DND-41 (cell line): Measurements from ENCODE around the gene KIAA1671.

Experiments
- ATAC-seq: fragments of 200-7000 bp; cut with Tn5 transposase; 3 replicates; pipeline ENCODE4 v1.9.1; 2021; ENCODE audit warnings: low read depth; ENCODE audit not compliant: insufficient read depth
- DNase-seq: peaks from one replicate; pipeline ENCODE4 v3.0.0-alpha.2; 2020
- H2AFZ ChIP-seq: 2 replicates; pipeline ENCODE4 v1.6.0; 2012; ENCODE audit warnings: low read depth, low read length
- H3K27ac ChIP-seq: 2 replicates; pipeline ENCODE4 v1.5.1; 2012; ENCODE audit warnings: low read length, inconsistent platforms
- H3K27me3 ChIP-seq: fragments of 200-600 bp; sonication (generic); 2 replicates; pipeline ENCODE4 v1.6.0; 2012; ENCODE audit warnings: low read length, mild to moderate bottlenecking, inconsistent platforms; ENCODE audit not compliant: insufficient read depth, poor library complexity
- H3K36me3 ChIP-seq: 2 replicates; pipeline ENCODE4 v1.5.1; 2012; ENCODE audit warnings: low read length, inconsistent platforms; ENCODE audit not compliant: insufficient read depth
- H3K4me1 ChIP-seq: 2 replicates; pipeline ENCODE4 v1.5.1; 2012; ENCODE audit warnings: mild to moderate bottlenecking, low read length; ENCODE audit not compliant: insufficient read depth
- H3K4me2 ChIP-seq: 2 replicates; pipeline ENCODE4 v1.6.0; 2012; ENCODE audit warnings: mild to moderate bottlenecking, moderate library complexity, low read length, inconsistent platforms; ENCODE audit not compliant: insufficient read depth
- H3K4me3 ChIP-seq, 2 experiments: fragments of 200-600 bp in 1 of 2; shearing (Covaris generic) in 1 of 2; 2 replicates each; pipeline ENCODE4 v1.5.1; 2012 to 2016; ENCODE audit warnings: inconsistent platforms in 2 of 2, low read length in 2 of 2, mild to moderate bottlenecking in 2 of 2, low read depth in 1 of 2, moderate library complexity in 1 of 2
- H3K79me2 ChIP-seq: 2 replicates; pipeline ENCODE4 v1.6.0; 2012; ENCODE audit warnings: low read length, inconsistent platforms; ENCODE audit not compliant: insufficient read depth
- H3K9ac ChIP-seq: 2 replicates; pipeline ENCODE4 v1.6.0; 2012; ENCODE audit warnings: low read depth, mild to moderate bottlenecking, inconsistent platforms, low read length, moderate library complexity
- H3K9me3 ChIP-seq: 2 replicates; pipeline ENCODE4 v1.5.1; 2012; ENCODE audit warnings: low read length, moderate library complexity, mild to moderate bottlenecking, inconsistent platforms; ENCODE audit not compliant: insufficient read depth, severe bottlenecking
- H4K20me1 ChIP-seq: 2 replicates; pipeline ENCODE4 v1.6.0; 2012; ENCODE audit warnings: low read length; ENCODE audit not compliant: insufficient read depth
- CTCF ChIP-seq: IDR thresholded peaks from 2 replicates; pipeline ENCODE4 v1.5.1; 2012; ENCODE audit warnings: borderline replicate concordance, low read length, moderate library complexity, mild to moderate bottlenecking; ENCODE audit not compliant: poor library complexity, severe bottlenecking; ENCODE audit errors: extremely low read depth
- EZH2 ChIP-seq: IDR thresholded peaks from 3 replicates; pipeline ENCODE4 v1.6.1; 2012; ENCODE audit warnings: borderline replicate concordance, low read depth, mild to moderate bottlenecking, moderate library complexity, low read length, inconsistent platforms; ENCODE audit not compliant: severe bottlenecking

KIAA1671 gene

GRCh38 chr22:25049770-25050169, 97.3 kb downstream of the KIAA1671 start:
- ATAC-seq = no peak
- Histone ChIP-seq H3K36me3 (no peaks in the 10 kb centered on the region), H3K4me1 (no peaks in the 10 kb centered on the region), H3K4me3 (no peak overlapping the region), H3K9me3 (peaks cover 6% of the 10 kb centered on the region), H3K4me2 (no peak overlapping the region), H3K9ac (no peak overlapping the region), H3K79me2 (no peaks in the 10 kb centered on the region), H2AFZ (no peak overlapping the region), H3K27ac (no peak overlapping the region), H3K27me3 (no peaks in the 10 kb centered on the region), H4K20me1 (no peaks in the 10 kb centered on the region)
- no peak for DNase-seq
- TF ChIP-seq CTCF (no peak), EZH2 (no peak)

GRCh38 chr22:25050566-25050965, 98.0 kb downstream of the KIAA1671 start:
- TF ChIP-seq CTCF (no peak), EZH2 (no peak)
- no peaks in the 10 kb centered on the region for H3K4me1 ChIP-seq

GRCh38 chr22:25051073-25051472, 98.6 kb downstream of the KIAA1671 start:
- no peaks in the 10 kb centered on the region for H3K36me3 ChIP-seq
- no peak overlapping the region for H3K9ac ChIP-seq
- DNase-seq = no peak

More at GRCh38 chr22:25050566-25050965, 98.0 kb downstream of the KIAA1671 start:
- Histone ChIP-seq H4K20me1 (no peaks in the 10 kb centered on the region), H3K36me3 (no peaks in the 10 kb centered on the region), H3K79me2 (no peaks in the 10 kb centered on the region), H3K9ac (no peak overlapping the region), H3K4me2 (no peak overlapping the region), H3K4me3 (no peak overlapping the region), H3K9me3 (peaks cover 6% of the 10 kb centered on the region), H3K27ac (no peak overlapping the region), H2AFZ (no peak overlapping the region), H3K27me3 (no peaks in the 10 kb centered on the region)
- ATAC-seq (no peak), DNase-seq (no peak)

More at GRCh38 chr22:25051073-25051472, 98.6 kb downstream of the KIAA1671 start:
- no peaks in the 10 kb centered on the region for H3K4me1 ChIP-seq
- no peaks in the 10 kb centered on the region for H3K27me3 ChIP-seq
- TF ChIP-seq EZH2 = no peak
- peak; percentile 66 for TF ChIP-seq CTCF
- peaks cover 6% of the 10 kb centered on the region for H3K9me3 ChIP-seq
- no peaks in the 10 kb centered on the region for H3K79me2 ChIP-seq
- H3K4me2 ChIP-seq = no peak overlapping the region
- no peak overlapping the region for H3K27ac ChIP-seq
- no peak overlapping the region for H2AFZ ChIP-seq
- no peak for ATAC-seq
- H4K20me1 ChIP-seq = no peaks in the 10 kb centered on the region
- no peak overlapping the region for H3K4me3 ChIP-seq
